NK-92 treated with Interleukin-12 subunit alpha and Interleukin-12 subunit beta, amount 100 ng/mL, for 24 hours (cell line): ENCODE data around the gene SDR9C7.
"Not testable (repeated sequence)": the region's sequence is repeated elsewhere in the genome, so short reads cannot be mapped to it uniquely, and the experiment has no call there.

Source experiments
- DNase-seq: peaks from one replicate; lab custom pipeline; 2025; lab: John Stamatoyannopoulos, UW

SDR9C7 gene

DNA sequence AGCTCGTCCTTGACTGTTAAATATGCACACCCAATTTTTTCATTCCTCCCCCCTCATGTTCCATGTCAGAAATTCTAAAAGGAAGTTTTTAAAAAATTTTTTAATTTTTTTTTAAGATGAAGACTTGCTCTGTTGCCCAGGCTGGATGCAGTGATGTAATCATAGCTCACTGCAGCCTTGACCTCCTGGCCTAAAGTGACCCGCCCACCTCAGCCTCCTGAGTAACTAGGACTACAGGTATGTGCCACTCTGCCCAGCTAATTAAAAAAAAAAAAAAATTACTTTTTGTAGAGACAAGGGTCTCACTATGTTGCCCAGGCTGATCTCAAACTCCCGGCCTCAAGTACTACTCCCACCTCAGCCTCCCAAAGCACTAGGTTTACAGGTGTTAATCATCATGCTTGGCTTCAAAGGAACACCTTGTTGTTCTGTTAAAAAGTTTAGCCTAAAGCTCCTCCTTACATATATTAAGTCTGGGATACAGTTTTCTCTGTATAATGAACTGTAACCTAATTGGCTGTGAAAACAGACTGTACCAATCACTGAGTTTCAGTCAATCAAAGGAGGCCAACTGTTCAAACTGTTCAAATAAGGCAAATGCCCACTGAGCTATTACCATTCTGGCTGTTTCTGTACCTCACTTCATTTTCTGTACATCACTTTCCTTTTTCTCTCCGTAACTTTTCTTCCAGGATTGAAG lies 17.8 kb downstream of the SDR9C7 start:
- DNase-seq: no peak

DNA sequence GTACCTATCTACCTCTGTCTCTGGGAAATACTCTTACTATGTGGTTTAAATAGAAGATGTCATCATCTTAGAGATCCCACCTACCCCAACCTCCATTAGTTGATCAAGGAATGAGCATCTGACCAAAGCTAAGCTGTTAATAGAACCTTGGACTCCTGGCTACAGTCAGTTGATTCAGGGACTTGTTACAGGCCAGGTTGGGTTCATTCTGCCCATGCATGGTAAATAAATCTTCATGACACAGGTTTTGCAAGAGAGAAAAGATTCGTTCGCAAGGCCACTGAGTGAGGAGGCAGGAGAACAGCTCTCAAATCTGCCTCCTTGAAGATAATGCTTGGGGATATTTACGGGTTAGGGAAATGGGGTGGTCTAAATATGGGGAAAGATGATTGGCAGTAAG lies 19.5 kb downstream of the SDR9C7 start:
- DNase-seq: no peak

- DNase-seq: no peak
Observed at GRCh38 chr12:56914256-56914655, 20.0 kb downstream of the SDR9C7 start.

- not testable (repeated sequence) for DNase-seq
Observed at GRCh38 chr12:56909403-56909802, 24.8 kb downstream of the SDR9C7 start.

DNA sequence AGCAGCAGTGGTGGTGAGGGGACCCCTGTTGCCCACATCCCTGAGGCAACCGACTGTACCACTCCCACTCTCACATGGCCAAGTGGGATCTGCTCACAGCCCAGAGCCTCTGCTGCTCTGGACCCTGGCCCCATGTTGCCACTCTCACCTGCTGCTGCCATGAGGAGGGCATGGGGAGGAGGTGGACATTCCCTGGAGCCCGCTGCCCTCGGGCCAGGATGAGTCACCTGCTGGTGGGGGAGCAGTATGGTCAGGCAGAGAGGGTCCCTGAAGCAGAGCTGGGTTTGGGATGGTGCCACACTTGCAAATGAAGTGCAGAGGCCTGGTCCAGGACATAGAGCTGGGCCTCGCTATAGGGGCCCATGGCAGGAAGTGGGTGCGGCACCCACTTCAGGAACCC lies 26.1 kb downstream of the SDR9C7 start:
- no peak for DNase-seq

- no peak for DNase-seq
Observed at GRCh38 chr12:56905852-56906251, 28.4 kb downstream of the SDR9C7 start.

- DNase-seq: no peak
Observed at GRCh38 chr12:56903374-56903773, 30.8 kb downstream of the SDR9C7 start.

DNA sequence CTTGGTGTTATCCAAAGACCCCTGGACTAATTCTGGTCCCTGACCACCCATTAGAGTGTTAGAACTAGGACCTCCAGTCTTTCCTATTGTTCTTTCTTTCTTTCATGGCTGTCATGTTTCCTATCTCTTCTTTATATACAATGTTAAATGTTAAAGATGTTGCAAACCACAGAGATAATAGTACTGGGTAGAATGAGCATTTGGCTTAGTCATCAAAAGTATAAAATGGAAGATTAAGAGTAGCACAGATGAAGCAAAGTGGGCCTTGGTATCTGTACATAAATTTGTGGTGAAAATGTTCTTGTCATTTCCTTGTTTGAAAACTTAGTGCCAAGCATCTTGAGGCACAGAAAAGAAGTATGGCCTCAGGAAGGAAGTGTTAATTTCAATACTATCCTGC lies 32.9 kb downstream of the SDR9C7 start:
- not testable (repeated sequence) for DNase-seq

GRCh38 chr12:56900583-56900982 lies 33.6 kb downstream of the SDR9C7 start:
- DNase-seq: peak; percentile 16

DNA sequence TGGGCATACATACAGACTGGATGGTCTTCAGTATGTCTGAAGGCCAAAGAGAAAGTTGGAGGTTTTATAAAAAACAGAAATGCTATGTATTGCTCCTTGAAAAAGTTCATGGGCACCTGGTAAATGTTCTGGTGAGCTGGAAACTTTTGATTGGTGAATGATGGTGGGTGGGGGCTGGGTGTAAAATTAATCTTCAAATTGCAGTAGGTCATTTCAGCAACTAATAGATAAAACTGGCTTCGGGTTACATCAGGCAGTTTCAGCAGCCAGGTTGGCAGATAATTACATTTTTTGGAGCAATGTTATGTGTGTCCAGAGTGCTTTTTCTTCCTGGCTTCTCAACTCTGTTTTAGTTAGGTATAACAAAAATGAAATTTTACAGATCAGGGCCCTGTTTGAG lies 35.3 kb downstream of the SDR9C7 start:
- no peak for DNase-seq

GRCh38 chr12:56897844-56898361 lies 36.3 kb downstream of the SDR9C7 start:
- DNase-seq: no peak

DNA sequence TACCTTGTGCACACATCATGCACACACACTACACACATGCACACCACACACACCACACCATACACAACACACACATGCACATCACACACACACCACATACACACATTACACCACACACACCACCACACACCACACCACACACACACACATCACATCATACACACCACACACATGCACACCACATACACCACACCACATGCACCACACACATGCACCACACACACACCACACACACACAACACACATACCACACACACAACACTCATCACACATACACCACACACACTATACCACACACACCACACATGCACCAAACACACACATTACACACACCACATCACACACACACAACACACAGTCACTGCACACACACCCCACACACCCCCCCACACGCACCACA lies 38.1 kb downstream of the SDR9C7 start:
- no peak for DNase-seq

- DNase-seq: no peak
Observed at GRCh38 chr12:56894698-56895368, 39.4 kb downstream of the SDR9C7 start.

DNA sequence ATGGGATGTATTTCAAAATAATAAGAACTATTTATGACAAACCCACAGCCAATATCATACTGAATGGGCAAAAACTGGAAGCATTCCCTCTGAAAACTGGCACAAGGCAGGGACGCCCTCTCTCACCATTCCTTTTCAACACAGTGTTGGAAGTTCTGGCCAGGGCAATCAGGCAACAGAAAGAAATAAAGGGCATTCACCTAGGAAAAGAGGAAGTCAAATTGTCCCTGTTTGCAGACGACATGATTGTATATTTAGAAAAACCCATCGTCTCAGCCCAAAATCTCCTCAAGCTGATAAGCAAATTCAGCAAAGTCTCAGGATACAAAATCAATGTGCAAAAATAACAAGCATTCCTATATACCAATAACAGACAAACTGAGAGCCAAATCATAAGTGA lies 42.3 kb downstream of the SDR9C7 start:
- not testable (repeated sequence) for DNase-seq

GRCh38 chr12:56886319-56886718 lies 47.9 kb downstream of the SDR9C7 start:
- DNase-seq: no peak

GRCh38 chr12:56885316-56885715 lies 48.9 kb downstream of the SDR9C7 start:
- DNase-seq: no peak

DNA sequence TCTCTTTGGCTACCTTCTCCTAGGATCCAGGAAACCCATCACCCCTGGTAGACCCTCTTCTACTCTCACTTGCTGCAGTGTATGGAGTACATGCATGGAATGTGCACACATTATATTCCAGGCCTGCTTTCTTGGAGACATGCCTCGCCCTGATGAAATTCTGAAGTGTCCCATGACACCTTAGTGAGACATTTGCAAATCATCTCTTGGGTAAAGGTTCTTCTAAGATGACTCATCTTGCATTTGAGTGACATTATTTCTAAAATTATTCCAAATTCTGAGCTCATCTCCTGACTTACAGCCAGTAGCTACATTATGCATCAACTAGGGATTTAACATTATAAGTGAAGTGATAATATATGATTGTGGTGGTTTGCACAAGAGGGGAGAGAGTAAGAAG lies 49.8 kb downstream of the SDR9C7 start:
- no peak for DNase-seq

- DNase-seq: not testable (repeated sequence)
Observed at GRCh38 chr12:56882407-56882806, 51.8 kb downstream of the SDR9C7 start.

GRCh38 chr12:56880125-56880992 lies 53.8 kb downstream of the SDR9C7 start:
- DNase-seq: no peak

DNA sequence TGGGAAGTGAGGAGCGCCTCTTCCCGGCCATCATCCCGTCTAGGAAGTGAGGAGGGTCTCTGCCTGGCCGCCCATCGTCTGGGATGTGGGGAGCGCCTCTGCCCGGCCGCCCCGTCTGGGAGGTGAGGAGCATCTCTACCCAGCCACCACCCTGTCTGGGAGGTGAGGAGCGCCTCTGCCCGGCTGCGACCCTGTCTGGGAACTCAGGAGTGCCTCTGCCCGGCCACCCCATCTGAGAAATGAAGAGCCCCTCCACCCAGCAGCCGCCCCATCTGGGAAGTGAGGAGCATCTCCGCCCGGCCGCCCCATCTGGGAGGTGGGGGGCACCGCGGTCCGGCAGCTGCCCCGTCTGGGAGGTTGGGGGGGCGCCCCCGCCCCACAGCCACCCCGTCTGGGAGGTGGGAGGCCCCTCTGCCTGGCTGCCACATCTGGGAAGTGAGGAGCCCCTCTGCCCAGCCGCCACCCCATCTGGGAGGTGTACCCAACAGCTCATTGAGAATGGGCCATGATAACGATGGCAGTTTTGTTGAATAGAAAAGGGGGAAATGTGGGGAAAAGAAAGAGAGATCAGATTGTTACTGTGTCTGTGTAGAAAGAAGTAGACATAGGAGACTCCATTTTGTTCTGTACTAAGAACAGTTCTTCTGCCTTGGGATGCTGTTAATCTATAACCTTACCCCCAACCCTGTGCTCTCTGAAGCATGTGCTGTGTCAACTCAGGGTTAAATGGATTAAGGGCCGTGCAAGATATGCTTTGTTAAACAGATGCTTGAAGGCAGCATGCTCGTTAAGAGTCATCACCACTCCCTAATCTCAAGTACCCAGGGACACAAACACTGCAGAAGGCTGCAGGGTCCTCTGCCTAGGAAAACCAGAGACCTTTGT lies 54.7 kb downstream of the SDR9C7 start:
- not testable (repeated sequence) for DNase-seq

- no peak for DNase-seq
Observed at GRCh38 chr12:56878010-56878339, 56.2 kb downstream of the SDR9C7 start.
